HG03196 (cell line): ENCODE results near the gene BGLAP.

ENCODE experiments used
- ATAC-seq: cut with Tn5 transposase; IDR thresholded peaks from one replicate; pipeline ENCODE4 v1.9.1; 2021; ENCODE audit not compliant: unreplicated experiment

BGLAP gene

DNA sequence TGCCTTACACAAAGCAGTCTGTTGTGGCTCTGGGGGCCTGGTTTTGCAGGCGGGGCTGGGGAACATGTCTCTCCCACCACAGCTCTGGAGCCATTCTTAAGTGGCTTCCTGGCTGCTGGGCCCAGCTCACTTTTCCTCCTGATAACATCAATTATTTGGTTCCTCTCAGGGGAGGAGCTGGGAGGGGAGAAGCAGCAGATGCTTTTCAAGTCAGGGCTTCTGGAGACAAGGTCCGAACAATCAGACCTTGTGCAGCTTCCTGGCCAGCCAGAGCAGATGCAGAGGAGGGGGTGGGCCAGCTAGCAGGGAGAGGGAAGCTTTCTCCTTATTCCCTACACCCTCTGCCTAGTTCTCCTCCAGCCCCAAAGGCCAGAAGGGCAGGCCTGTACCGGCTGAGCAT lies 9.5 kb downstream of the BGLAP start:
- ATAC-seq, result no peak

DNA sequence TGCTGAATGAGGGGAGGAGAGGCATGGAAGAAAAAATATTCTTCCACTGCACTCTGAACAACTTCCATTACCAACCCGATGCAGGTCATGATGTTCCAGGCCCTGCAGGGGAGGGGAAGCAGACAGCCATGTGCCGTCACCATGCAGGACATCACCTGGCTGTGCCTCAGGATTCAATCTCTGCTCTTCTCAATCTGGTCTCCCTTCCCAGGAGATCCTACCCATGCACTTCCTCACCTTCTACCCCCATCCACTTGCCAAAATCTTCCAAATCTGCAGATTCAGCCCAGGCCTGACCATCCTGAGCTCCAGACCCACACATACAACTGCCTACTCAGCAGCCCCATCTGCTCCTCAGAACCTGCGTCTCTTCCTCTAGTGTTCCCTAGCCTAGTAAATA lies 11.7 kb downstream of the BGLAP start:
- ATAC-seq, result no peak

DNA sequence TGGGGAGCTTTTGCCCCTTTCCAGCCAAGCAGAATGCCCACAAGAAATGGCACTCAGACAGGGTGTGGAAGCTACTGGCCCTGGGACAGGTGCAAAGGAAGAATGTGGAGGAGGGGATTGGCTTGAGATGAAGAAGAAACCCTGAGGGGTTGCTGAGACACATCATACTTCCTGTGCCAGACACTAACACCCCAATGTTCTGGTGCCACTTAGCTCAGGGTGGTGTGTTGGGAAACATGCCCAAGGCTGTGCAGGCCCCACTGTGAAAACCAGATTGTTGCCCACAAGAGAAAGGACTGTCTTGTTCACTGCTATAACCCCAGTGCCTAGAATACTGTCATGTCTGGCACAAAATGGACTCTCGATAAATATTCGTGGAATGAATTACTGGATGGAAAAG lies 15.7 kb downstream of the BGLAP start:
- no peak for ATAC-seq

DNA sequence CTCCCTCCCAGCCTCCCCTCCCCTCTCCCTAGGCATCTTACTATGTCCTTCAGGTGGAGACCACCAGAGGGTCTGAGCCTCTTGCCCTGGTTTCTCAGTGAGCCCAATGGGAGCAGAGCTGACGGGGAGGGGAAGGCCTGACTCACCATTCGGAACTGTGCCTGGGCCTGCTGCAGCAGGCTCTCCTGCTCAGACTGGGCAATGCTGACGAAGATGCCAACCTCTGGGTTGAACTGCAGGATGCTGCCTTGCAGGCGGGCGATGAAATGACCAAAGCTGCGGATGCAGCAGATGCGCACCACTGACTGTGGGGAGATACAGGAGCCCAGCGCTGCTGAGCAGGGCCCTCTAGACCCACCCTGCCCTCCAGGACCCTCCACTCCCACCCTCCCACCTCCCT lies 16.9 kb downstream of the BGLAP start:
- ATAC-seq, result no peak

DNA sequence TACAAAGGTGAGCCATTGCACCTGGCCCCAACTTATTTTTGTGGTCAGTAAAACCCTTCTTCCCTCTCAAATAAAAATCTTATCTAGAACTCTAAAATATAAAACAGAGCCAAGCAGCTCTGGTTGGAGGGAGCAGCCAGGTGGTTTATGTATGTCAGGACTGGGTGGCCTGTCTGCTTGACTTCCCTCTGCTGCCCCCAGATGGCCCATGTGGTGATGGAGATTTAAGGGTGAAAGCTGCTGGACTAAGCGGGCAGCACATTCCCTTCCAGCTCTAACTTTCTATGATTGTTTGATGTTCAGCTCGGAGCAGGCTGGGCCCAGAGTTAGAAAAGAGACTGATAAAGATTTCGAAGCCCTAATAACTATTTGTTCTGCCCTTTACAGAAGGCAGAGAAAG lies 17.8 kb downstream of the BGLAP start:
- no peak for ATAC-seq

DNA sequence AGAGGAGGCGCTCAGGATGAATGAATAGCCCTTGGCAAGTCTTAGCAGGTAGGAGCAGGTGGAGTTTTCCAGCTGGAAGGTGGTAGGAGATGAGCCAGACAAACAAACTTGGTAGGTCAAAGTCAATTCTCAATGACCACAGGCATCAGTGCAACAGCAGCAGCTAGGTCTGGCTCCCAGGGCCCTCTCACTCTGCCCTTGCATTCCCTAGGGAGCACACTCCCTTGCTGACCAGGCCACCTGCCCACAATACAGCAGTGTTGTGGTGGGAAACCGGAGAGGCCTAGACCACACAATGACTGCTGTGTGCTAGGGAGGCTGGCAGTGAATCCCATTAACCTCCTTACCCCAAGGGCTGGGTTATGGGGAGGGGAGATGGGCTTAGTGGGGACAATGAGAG lies 18.9 kb downstream of the BGLAP start:
- ATAC-seq, result no peak

DNA sequence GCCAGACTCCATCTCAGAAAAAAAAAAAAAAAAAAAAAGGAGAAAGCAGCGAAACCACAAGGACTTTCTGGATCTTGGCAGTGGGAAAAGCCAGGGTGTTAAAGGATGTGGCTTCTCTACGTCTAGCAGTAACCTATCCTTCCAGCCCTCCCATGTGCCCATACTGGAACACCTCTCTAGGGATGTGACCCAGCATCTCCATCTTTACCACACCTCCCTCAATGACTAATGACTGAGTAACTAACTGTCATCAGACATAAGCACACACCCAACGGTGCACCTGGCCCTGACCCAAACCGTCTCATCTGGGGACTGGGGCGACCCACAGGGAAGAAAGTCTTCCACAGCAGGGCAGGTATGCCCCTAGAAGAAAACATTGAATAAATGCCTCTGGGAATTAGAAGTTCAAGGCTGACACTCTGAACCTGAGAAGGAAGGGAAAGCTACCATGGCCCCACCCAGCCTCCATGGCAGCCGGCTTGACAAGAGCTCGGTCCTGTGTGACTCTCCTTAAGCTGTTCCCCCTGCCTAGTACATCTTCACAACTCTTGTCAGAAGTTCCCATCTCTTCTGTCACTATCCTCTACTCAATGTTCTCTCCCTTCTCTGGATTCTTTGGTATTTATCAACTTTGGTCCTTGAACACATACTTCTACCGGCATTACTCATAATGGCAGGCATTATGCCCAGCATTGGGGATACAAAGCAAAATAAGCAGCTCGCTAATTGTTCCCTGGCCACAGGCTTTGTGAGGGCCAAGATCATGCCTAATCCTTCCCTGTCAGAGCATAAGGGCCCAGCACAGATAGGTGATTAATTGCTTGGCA lies 20.7 kb downstream of the BGLAP start:
- no peak for ATAC-seq

DNA sequence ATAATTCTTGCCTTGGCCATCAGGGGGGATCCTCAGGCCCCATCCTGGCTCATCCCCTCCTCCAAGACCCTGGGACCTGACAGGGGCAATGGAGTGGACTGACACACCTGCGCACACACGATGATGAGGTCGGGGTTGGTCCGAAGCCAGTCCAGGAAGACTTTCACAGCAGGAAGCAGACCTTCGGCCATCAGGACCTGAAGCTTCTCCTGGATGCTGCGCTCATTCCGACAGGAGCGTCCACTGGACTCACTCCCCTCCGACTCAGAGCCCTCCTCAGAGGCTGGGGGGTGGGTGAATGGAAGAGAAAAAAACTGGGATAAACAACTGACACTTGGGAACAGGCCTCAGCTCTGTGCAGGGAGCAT lies 21.3 kb downstream of the BGLAP start:
- ATAC-seq, result no peak

DNA sequence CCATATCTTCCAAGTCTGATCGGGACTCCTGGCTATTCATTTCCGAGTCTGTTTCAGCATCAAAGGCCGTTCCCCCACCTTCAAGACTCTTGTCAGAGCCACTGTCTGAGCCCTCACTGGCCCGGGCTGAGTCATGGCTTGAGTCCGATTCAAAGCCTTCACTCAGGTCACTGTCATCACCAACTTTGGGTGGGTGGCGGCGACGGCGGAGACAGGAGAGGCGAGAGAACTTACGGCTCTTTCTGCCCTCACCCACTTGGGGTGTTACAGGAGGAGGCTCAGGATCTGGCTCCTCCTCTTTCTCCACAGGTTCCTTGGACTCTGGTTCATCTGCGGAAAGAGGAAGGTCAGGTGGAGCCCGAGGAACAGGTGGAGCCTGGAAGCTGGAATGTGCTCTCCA lies 24.1 kb downstream of the BGLAP start:
- no peak for ATAC-seq

DNA sequence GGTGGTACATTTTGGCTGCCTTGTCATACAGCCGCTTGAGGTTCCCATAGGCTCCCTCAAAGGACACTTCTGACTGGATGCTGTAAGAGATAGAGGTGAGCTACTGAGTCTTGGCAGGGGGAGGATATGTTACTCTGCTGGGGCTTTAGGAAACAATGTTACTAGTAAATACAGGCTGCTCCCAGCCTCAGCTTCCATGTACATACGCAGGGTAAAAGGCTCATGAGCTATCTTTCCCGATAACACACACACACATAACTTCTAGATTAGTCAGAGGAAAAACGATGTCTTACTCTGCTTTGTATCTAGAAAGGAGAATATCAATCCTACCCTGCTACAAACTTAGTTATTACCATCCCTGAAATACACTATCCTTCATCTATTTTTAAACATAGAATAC lies 26.4 kb downstream of the BGLAP start:
- ATAC-seq, result no peak

DNA sequence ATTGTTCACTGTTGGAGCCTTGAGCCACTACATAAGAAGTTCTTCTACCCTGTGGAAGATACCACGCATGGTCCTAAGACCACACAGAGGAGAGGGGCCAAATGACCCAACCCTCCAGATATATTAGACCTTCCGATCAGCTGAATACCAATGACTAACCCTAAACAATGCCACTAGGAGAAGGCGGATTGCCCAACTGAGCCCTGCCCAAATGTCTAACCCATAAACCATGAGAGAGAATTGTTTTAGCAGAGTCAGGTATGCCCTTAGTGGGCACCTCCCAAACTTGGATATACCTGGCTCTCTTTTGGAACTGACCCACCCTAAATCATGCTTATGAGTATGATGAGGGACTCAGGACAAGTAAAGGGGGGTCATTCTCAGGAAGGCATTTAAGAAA lies 28.3 kb downstream of the BGLAP start:
- no peak for ATAC-seq

DNA sequence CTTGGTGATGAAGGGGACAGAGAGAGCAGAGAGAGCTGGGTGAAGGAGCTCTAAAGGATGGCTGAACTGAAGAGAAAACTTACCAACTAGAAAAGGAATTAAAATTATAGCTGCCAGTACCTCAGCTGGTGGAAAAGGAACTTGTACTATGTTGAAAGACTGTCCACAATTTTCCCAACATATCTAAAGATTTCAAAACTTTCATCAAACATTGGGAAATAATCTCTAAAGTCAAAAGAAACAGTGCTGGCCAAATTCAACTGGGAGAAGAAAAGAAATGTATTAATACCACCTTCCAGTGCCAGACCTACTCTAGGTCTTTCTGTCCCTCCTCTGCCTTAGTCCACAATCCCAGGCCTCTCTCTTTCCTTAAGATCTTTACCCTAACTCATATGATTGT lies 34.5 kb downstream of the BGLAP start:
- ATAC-seq, result no peak

DNA sequence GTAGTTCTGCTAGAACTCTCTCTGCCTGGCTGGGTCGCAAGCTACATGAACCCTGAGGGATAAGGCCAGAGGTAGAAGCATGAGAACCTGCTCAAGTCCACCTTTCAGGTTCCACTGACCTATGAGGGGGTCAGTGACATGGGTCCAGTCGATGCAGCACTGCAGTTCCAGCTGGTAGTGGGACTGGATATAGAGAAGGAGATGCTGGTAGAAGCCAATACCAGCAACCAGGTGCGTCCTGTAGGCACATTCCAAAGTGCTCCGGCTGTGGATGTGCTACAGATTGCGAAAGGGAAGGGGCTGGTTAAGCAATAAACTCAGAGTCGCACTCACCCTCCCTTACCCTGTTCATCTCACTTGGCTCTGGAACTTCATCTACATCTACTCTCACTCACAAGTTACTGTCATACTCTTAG lies 35.0 kb downstream of the BGLAP start:
- ATAC-seq, result no peak

DNA sequence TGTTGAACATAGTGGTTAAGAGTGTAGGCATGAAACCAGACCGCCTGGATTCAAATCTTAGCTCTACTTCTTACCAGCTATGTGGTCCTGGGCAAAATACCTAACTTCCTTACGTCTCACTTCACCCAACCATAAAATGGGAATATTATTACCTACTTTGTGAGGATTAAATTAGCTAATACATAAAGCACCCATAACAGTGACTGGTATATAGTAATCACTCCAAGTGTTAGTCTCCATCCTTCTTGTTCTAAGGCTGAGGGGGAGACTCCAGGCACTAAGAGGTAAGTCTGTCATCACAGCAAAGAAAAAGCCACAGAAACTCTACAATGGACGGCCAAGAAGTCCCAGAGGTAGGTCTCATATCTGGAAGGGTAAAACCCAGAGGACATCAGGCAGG lies 37.9 kb downstream of the BGLAP start:
- ATAC-seq, result no peak

DNA sequence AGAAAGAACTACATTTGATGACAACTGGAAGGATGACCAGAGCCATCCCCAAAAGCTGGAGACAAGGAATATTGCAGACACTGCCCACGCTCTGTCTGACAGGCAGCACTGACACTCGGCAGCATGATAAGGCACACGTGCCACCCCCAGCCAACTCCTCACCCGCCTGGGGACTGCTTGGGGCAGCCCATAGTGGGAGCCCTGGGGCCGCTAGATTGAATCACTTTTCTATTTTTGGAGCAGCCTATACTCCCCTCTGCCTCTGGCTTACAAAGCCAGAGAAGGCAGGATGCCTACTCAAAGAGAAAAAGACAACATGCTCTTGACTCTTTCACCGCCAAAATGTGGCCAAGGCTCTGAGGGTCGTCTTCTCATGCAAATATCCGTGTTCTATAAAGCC lies 39.3 kb downstream of the BGLAP start:
- ATAC-seq, result peak; percentile 42

DNA sequence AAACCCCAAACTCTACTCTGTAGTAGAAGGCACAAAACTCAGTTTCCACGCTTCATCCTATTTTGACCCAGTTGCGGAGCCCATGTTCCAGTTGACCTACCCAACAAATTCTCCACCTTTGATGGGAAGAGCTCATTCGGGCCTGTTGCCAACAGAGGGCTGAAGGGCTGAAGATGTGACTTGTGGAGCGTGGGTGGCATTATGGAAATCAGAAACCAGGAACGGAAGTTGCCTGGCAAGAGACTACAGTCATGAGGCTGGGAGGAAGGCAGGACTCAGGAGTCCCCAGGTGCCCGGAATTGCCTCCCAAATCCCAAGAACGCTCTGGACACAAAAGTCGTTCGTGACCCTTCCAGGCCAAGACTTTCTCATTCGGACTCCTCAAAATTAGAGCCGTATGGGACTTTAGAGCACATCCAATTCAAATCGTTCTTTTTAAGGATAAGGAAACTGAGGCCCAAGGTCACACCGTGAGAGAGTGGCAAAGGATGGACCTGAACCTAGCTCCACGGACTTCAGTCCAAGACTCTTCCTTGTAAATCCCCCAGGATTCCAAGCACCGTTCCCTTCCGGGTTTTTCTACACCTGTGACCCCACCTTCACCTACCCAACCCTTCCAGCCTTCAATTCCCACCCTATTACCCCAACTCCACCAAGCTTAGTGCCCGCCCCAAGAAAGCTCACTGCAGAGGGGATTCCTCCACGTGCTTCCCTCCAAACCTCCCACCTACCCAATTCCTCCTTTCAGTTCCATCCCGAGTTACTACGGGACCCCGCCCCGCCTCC lies 39.9 kb downstream of the BGLAP start:
- ATAC-seq, result peak; percentile 2

DNA sequence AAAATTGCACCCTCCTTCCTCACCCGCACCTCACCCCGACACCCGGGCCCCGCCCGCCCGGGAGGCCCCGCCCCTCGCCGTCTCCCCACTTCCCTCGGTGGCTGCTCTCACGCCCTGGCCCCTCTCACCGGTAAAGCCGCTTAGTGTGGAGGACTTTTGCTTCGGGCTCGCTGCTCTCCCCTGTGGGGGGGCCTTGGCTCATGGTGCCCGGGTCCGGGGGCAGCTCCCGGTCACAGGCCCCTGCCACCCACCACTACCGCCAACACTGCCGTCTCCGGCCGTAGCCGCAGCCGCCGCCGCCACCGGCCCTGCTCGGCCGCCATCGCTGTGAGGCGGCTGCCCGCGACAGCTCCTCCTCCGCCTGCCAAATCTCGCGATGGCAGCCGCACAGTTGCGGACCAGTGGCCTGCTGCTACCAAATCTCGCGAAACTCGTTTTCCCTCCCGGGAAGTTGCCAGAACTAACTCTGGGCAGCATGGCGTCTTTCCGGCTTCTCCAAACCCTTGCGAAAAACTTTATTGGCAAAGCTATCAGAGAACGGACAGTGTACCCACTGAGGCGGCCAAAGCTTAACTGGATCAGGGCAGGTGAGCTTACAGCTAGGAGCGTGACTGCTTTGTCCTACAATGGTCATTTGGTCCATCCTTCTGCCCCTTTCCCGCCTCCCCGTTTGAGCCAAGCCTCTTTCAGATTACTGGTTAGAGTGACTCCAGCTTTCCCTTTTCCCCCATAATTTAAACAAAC lies 40.7 kb downstream of the BGLAP start, which contains the start of gene SMG5:
TSS of gene SMG5 (minus strand) at position 347 of the 744 bp plus-strand sequence. CDS start at position 202, 145 bp downstream.
- peak; percentile 72 for ATAC-seq

DNA sequence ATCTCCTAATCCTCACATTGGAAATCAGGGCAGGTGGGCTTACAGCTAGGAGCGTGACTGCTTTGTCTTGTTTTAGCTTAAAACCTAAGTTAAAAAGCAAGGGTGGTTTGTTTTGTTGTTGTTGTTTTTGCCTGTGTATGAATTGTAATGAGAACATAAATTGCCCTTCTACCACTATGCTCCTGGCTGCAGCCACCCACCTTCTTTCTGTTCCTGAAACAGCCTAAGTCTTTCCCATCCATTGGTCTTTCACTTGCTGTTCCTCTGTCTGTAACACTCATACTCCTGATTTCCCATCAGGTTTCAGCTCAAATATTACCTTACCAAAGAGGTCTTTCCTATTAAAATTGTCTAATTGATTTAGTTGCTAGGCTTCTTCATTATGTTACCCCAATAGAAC lies 41.5 kb downstream of the BGLAP start:
- no peak for ATAC-seq

DNA sequence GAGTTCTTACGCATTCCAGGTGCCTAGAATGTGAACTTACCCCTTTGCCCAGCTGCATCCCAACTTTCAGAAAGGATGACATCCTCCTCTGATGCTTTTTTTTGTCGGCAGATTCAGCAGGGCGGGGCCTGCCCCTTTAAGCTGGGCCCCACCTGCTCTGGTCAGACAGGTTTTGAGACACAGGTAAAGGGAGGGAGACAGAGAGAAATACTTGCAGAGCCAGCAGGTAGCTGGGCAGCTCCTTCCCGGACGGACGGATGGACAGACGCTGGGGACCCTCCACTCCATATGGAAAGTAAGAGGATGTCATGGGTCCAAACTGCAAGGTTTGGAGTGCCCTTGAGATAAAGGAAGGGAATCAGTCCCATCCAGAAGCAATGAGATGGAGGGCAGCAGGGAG lies 42.1 kb downstream of the BGLAP start, which contains the start of gene TMEM79:
TSS of gene TMEM79 (plus strand) at position 214 of the 400 bp plus-strand sequence. CDS start 902 bp downstream, outside the sequence.
- ATAC-seq, result no peak

DNA sequence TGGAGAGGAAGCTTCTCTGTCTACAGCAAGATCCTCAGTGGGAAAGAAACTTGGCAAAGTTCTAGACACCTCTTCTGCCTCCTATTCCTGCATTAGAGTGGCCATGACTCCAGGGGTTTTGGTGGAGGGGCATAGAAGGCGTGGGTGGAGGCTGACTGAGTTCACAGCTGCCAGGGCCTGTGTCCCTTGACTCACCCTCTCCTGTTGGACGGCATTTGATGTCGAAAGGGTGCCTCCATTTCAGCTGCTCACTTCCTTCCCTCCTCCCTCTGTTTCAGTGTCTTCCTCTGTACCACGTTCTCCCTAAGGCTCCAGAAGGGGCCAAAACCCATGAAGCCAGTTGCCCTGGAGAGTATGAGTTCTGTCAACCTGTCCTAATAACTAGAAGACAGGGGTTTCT lies 42.8 kb downstream of the BGLAP start:
- ATAC-seq, result no peak

DNA sequence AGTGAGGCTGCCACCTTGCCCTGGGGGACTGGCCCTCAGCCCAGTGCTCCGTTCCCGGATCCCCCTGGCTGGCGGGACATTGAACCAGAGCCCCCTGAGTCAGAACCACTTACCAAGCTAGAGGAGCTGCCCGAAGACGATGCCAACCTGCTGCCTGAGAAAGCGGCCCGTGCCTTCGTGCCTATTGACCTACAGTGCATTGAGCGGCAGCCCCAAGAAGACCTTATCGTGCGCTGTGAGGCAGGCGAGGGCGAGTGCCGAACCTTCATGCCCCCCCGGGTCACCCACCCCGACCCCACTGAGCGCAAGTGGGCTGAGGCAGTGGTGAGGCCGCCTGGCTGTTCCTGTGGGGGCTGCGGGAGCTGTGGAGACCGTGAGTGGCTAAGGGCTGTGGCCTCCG lies 43.5 kb downstream of the BGLAP start:
- ATAC-seq, result no peak

DNA sequence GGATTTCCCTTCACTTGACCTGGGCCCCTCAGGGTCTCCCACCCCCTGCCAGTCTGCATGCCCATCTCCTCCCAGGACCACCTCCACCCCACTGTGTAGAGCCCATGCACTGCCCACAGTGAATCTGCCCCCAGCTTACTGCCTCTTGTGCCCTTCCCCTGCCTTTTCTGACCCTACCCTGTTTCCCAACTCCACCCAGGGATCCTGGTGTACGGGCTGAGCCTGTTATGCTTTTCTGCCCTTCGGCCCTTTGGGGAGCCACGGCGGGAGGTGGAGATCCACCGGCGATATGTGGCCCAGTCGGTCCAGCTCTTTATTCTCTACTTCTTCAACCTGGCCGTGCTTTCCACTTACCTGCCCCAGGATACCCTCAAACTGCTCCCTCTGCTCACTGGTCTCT lies 44.1 kb downstream of the BGLAP start:
- no peak for ATAC-seq
